Daoy (cell line): ENCODE data around the gene FNDC10. TPM values are rescaled to one million over a fixed set of nuclear protein-coding genes. Genes with fewer than 3 reads are reported as not detected.

Experiments
- total RNA-seq: library from RNA; depleted of rRNA; stranded (reverse); fragments of >200 nt; shearing (Covaris generic); gene quantifications from 2 replicates; pipeline ENCODE4 v1.2.3, GENCODE V29; 2014; rRNA removed

The FNDC10 gene
- total RNA-seq, 1 experiment from 2014 or later, result 1.8 TPM

Other genes with a start within 250 kb of the FNDC10 start
- 0.23 TPM in 1 of 2 replicates, not detected in the other for gene MXRA8, start 241.6 kb downstream of the FNDC10 start, total RNA-seq
- 267 and 308 TPM in 2 replicates for gene AURKAIP1, start 224.9 kb downstream of the FNDC10 start, total RNA-seq
- gene CCNL2, start 200.8 kb downstream of the FNDC10 start, total RNA-seq, result 58.8 and 81.7 TPM in 2 replicates
- gene MRPL20, start 192.8 kb downstream of the FNDC10 start, total RNA-seq, result 303 and 385 TPM in 2 replicates
- not detected in 2 replicates for gene ANKRD65, start 178.9 kb downstream of the FNDC10 start, total RNA-seq
- gene VWA1, start 164.4 kb downstream of the FNDC10 start, total RNA-seq, result 2.2 and 5.7 TPM in 2 replicates
- gene ATAD3C, start 150.4 kb downstream of the FNDC10 start, total RNA-seq, result 0.06 and 0.29 TPM in 2 replicates
- 46.8 and 47.5 TPM in 2 replicates for gene ATAD3B, start 128.4 kb downstream of the FNDC10 start, total RNA-seq
- 85.1 and 85.4 TPM in 2 replicates for gene ATAD3A, start 88.0 kb downstream of the FNDC10 start, total RNA-seq
- 0.11 TPM in 1 of 2 replicates, not detected in the other for gene TMEM240, start 59.5 kb downstream of the FNDC10 start, total RNA-seq
- 67.3 and 71.3 TPM in 2 replicates for gene SSU72, start 25.3 kb downstream of the FNDC10 start, total RNA-seq
- gene MIB2, start 15.4 kb upstream of the FNDC10 start, total RNA-seq, result 31.3 and 38.3 TPM in 2 replicates
- 0.17 TPM in 1 of 2 replicates, not detected in the other for gene MMP23B, start 32.0 kb upstream of the FNDC10 start, total RNA-seq
- 9.9 and 17.0 TPM in 2 replicates for gene CDK11B, start 58.9 kb upstream of the FNDC10 start, total RNA-seq
- 8.5 and 12.2 TPM in 2 replicates for gene SLC35E2B, start 92.7 kb upstream of the FNDC10 start, total RNA-seq
- gene CDK11A, start 124.2 kb upstream of the FNDC10 start, total RNA-seq, result 10.0 and 13.5 TPM in 2 replicates
- gene NADK, start 178.3 kb upstream of the FNDC10 start, total RNA-seq, result 31.2 and 39.5 TPM in 2 replicates